SJSA1 (cell line): ENCODE data around the gene NDFIP2. TPM values are rescaled to one million over a fixed set of nuclear protein-coding genes. Genes with fewer than 3 reads are reported as not detected.

Experiments used
- DNase-seq, 2 experiments: peaks; one replicate each; pipeline ENCODE4 v3.0.0-alpha.2; 2015 to 2020; ENCODE audit warnings: low spot score in 2 of 2, low read depth in 1 of 2
- H3K27ac ChIP-seq: fragments of 250-450 bp; sonication (Bioruptor Pico); 2 replicates; pipeline ENCODE4 v1.5.1; 2020; ENCODE audit warnings: mild to moderate bottlenecking, moderate library complexity
- H3K27me3 ChIP-seq: fragments of 250-450 bp; sonication (Bioruptor Pico); replicated peaks from 2 replicates; pipeline ENCODE4 v1.5.1; 2020; ENCODE audit warnings: mild to moderate bottlenecking, moderate library complexity
- H3K36me3 ChIP-seq: fragments of 250-450 bp; sonication (Bioruptor Pico); 2 replicates; pipeline ENCODE4 v1.5.1; 2020; ENCODE audit warnings: mild to moderate bottlenecking
- H3K4me1 ChIP-seq: fragments of 250-450 bp; sonication (Bioruptor Pico); replicated peaks from 2 replicates; pipeline ENCODE4 v1.6.1; 2021; ENCODE audit warnings: mild to moderate bottlenecking
- H3K4me3 ChIP-seq: fragments of 250-450 bp; sonication (Bioruptor Pico); 2 replicates; pipeline ENCODE4 v1.5.1; 2020; ENCODE audit warnings: mild to moderate bottlenecking
- H3K9me3 ChIP-seq: fragments of 250-450 bp; sonication (Bioruptor Pico); replicated peaks from 2 replicates; pipeline ENCODE4 v1.5.1; 2020; ENCODE audit warnings: mild to moderate bottlenecking
- total RNA-seq: library from RNA; depleted of rRNA; stranded (reverse); fragments of >200 nt; shearing (Covaris generic); gene quantifications from 2 replicates; pipeline ENCODE4 v1.2.3, GENCODE V29; 2014; rRNA removed

The NDFIP2 gene, protein sequence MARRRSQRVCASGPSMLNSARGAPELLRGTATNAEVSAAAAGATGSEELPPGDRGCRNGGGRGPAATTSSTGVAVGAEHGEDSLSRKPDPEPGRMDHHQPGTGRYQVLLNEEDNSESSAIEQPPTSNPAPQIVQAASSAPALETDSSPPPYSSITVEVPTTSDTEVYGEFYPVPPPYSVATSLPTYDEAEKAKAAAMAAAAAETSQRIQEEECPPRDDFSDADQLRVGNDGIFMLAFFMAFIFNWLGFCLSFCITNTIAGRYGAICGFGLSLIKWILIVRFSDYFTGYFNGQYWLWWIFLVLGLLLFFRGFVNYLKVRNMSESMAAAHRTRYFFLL
- 80.0 and 110 TPM in 2 replicates for total RNA-seq

- peak within 1 kb of the TSS; percentile 55 for H3K27ac ChIP-seq
- H3K4me1 ChIP-seq: peaks cover 39% of the 10 kb centered on the region
- H3K36me3 ChIP-seq: peaks cover 9% of the 10 kb centered on the region
- H3K9me3 ChIP-seq: no peaks in the 10 kb centered on the region
- peak within 1 kb of the TSS; percentile 70 for H3K4me3 ChIP-seq
- H3K27me3 ChIP-seq: no peaks in the 10 kb centered on the region
- DNase-seq: peak; percentile 86 to 87
Measured at GRCh38 chr13:79480954-79481684, at the start of gene NDFIP2. Gene NDFIP2, plus strand, starts transcription at chr13:79481155. Its CDS starts 49 bp downstream, at chr13:79481204.

DNA sequence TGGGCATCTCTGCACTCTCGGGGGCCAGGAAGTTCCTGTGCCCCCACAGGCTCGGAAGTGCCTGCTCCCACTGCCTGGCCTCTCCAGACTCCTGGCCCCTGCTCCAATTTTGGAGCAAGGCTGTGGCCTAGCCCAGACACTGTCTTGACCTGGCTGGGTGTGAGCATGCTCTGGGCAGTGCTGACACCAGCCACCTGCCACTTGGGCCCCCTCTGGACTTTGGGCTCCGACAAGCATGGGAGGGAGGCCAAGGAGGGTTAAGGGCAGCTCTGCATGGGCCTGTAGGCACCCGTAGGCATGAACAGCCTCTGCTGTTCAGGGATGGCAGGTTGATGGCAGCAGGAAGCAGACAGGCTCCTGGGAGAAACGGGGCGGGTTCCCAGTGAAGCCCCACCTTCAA lies 48.9 kb upstream of the NDFIP2 start:
- Histone ChIP-seq H3K36me3 (no peaks in the 10 kb centered on the region), H3K27ac (no peak overlapping the region), H3K4me3 (no peak overlapping the region), H3K4me1 (peaks cover 24% of the 10 kb centered on the region), H3K9me3 (no peaks in the 10 kb centered on the region), H3K27me3 (no peaks in the 10 kb centered on the region)
- DNase-seq: no peak

GRCh38 chr13:79432992-79433391 lies 48.0 kb upstream of the NDFIP2 start:
- H3K4me3 ChIP-seq: no peak overlapping the region
- peaks cover 24% of the 10 kb centered on the region for H3K4me1 ChIP-seq
- no peaks in the 10 kb centered on the region for H3K27me3 ChIP-seq
- no peaks in the 10 kb centered on the region for H3K9me3 ChIP-seq
- H3K36me3 ChIP-seq: no peaks in the 10 kb centered on the region
- no peak for DNase-seq
- no peak overlapping the region for H3K27ac ChIP-seq

DNA sequence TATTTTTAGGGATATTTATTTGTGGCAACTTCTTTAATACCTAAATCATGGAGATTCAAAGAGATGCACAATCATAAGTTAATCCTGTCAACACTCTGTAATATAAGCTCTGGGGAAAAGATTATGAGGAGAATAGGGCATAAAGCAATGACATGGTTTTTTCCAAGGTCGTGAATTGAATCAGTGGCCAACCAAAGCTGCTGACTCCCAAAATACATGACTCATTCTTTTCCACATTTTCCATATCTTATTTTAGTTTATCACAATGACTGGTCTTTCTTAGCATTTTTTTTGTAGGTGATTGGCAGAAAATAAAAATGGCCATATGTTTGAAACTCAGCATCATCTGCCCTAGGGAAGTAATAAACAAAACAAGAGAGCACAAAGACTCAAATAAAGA lies 46.4 kb upstream of the NDFIP2 start:
- H3K4me3 ChIP-seq: no peak overlapping the region

DNA sequence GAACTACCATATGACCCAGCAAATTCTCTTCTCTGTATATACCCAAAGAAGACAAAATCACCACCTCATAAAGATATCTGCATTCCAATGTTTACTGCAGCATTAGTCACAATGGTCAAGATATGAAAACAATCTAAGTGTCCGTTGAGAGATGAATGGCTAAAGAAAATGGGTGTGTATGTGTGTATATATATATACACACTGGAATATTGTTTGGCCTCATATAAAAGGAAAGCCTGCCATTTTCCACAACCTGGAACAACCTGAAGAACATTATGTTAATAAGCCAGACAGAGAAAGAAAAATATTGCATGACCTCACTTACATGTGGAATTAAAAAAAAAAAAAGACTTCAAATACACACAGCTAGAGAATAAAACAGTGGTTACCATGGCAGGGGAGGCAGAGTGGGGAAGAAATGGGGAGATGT lies 45.4 kb upstream of the NDFIP2 start:
- H3K27ac ChIP-seq: peak overlapping the region; percentile 77
- peak in 1 of 2 experiments; percentile 86 for DNase-seq
- no peak overlapping the region for H3K4me3 ChIP-seq

More for the DNA sequence above, 46.4 kb upstream of the NDFIP2 start:
- Histone ChIP-seq H3K9me3 (no peaks in the 10 kb centered on the region), H3K36me3 (no peaks in the 10 kb centered on the region), H3K27ac (peak overlapping the region; percentile 77), H3K4me1 (peaks cover 24% of the 10 kb centered on the region), H3K27me3 (no peaks in the 10 kb centered on the region)
- DNase-seq: peak in 1 of 2 experiments; percentile 35

GRCh38 chr13:79439275-79439674 lies 41.7 kb upstream of the NDFIP2 start:
- Histone ChIP-seq H3K9me3 (no peaks in the 10 kb centered on the region), H3K36me3 (no peaks in the 10 kb centered on the region), H3K4me3 (no peak overlapping the region), H3K27me3 (no peaks in the 10 kb centered on the region), H3K27ac (no peak overlapping the region), H3K4me1 (peaks cover 43% of the 10 kb centered on the region)
- DNase-seq: no peak

More for the DNA sequence above, 45.4 kb upstream of the NDFIP2 start:
- no peaks in the 10 kb centered on the region for H3K36me3 ChIP-seq
- H3K9me3 ChIP-seq: no peaks in the 10 kb centered on the region
- peaks cover 24% of the 10 kb centered on the region for H3K4me1 ChIP-seq
- H3K27me3 ChIP-seq: no peaks in the 10 kb centered on the region

DNA sequence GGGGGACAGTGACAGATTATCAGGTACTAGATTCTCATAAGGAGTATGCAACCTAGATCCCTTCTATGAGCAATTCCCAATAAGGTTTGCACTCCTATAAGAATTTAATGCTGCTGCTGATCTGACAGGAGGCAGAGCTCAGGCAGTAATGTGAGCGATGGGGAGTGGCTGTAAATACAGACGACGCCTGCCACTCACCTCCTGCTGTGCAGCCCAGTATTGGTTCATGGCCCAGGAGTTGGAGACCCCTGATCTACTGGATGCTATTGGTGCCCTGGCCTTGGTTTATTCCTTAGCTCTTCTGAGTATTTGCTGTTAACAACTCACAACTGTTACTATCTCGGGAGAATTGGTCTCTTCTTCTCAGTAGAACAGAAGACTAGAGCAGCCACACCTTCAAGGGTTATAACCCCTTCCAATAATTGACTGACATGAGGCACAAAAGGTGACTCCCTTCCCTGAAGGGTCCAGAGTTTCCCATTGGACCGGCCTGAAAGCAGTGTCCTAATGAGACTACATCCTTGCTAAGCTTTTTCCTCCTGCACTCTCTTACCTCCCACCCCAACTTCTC lies 39.9 kb upstream of the NDFIP2 start:
- H3K27ac ChIP-seq: peak overlapping the region; percentile 81
- no peaks in the 10 kb centered on the region for H3K36me3 ChIP-seq
- H3K4me1 ChIP-seq: peaks cover 25% of the 10 kb centered on the region
- no peak for DNase-seq
- no peaks in the 10 kb centered on the region for H3K27me3 ChIP-seq
- H3K4me3 ChIP-seq: no peak overlapping the region
- H3K9me3 ChIP-seq: no peaks in the 10 kb centered on the region

DNA sequence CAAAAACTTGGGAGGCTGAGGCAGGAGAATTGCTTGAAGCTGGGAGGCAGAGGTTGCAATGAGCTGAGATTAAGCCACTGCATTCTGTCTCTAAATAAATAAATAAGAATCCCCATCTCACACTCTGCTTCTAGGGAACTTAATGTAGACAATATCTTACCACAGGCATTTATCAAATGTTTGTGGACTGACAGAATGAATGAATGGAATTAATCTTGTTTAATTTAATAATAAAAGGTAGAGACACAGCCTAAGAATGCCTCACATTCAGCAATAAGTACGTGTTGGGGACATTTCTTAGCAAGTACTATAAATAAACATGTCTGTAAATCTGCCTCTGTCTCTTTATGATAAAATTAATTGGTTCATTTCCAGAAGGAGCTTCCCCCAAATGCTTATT lies 38.7 kb upstream of the NDFIP2 start:
- DNase-seq: peak in 1 of 2 experiments; percentile 77
- Histone ChIP-seq H3K27me3 (no peaks in the 10 kb centered on the region), H3K27ac (peak overlapping the region; percentile 81), H3K4me1 (peaks cover 22% of the 10 kb centered on the region), H3K9me3 (no peaks in the 10 kb centered on the region), H3K4me3 (no peak overlapping the region), H3K36me3 (no peaks in the 10 kb centered on the region)

GRCh38 chr13:79442706-79443105 lies 38.2 kb upstream of the NDFIP2 start:
- H3K27me3 ChIP-seq: no peaks in the 10 kb centered on the region
- no peaks in the 10 kb centered on the region for H3K36me3 ChIP-seq
- H3K4me1 ChIP-seq: peaks cover 22% of the 10 kb centered on the region
- DNase-seq: no peak
- H3K27ac ChIP-seq: peak overlapping the region; percentile 81
- no peaks in the 10 kb centered on the region for H3K9me3 ChIP-seq
- no peak overlapping the region for H3K4me3 ChIP-seq

DNA sequence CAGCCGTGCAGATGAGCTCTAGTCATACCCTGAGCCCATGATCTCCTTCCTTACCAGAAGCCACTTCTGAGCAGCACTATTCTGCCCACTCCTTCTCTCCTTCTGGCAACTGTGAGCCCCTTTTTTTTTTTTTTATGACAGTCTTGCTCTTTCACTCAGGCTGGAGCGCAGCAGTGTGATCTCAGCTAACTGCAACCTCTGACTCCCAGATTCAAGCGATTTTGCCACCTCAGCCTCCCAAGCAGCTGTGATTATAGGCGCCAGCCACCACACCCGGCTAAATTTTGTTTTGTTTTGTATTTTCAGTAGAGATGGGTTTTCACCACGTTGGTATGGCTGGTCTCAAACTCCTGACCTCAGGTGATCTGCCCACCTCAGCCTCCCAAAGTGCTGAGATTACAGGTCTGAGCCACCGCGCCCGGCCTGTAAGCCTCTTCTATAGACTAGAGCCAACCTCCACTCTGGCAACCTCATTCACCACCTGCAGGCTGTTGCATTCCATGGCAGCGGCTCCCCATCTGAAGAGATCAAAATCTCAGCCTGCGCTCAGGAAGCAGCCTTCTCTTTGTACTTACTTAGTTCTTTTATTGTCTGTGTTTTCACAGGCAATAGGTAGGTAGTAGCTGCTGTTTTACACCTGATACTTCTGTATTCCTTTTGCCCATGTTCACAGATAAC lies 34.8 kb upstream of the NDFIP2 start:
- no peak for DNase-seq

GRCh38 chr13:79447141-79447540 lies 33.8 kb upstream of the NDFIP2 start:
- no peaks in the 10 kb centered on the region for H3K9me3 ChIP-seq
- H3K27ac ChIP-seq: no peak overlapping the region
- H3K4me3 ChIP-seq: no peak overlapping the region
- no peak for DNase-seq
- H3K36me3 ChIP-seq: no peaks in the 10 kb centered on the region
- H3K27me3 ChIP-seq: no peaks in the 10 kb centered on the region
- H3K4me1 ChIP-seq: peaks cover 18% of the 10 kb centered on the region

More for the DNA sequence above, 34.8 kb upstream of the NDFIP2 start:
- H3K4me1 ChIP-seq: peaks cover 20% of the 10 kb centered on the region
- no peaks in the 10 kb centered on the region for H3K36me3 ChIP-seq
- H3K27me3 ChIP-seq: no peaks in the 10 kb centered on the region
- no peaks in the 10 kb centered on the region for H3K9me3 ChIP-seq
- H3K4me3 ChIP-seq: no peak overlapping the region
- no peak overlapping the region for H3K27ac ChIP-seq

DNA sequence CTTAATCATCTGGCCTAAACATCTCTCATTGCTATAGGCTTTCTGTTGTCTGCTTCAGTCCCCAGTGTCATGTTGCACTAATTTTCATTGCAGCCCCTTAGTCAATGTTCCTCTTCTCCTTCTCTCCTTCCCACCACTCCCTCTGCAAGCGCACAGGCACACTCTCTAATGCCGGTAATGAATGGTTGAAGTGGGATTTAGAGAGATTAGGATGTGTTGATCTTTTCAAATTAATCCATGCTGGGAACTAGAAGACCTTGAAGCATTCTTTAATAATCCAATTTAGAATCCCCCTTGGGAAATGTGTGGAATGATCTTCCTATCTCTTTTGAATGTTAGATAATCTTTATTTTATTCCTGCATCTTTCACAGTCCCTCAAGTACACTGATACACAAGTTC lies 33.2 kb upstream of the NDFIP2 start:
- H3K36me3 ChIP-seq: no peaks in the 10 kb centered on the region
- no peaks in the 10 kb centered on the region for H3K9me3 ChIP-seq
- H3K27ac ChIP-seq: no peak overlapping the region
- peaks cover 19% of the 10 kb centered on the region for H3K4me1 ChIP-seq
- no peak for DNase-seq
- H3K27me3 ChIP-seq: no peaks in the 10 kb centered on the region
- H3K4me3 ChIP-seq: no peak overlapping the region

DNA sequence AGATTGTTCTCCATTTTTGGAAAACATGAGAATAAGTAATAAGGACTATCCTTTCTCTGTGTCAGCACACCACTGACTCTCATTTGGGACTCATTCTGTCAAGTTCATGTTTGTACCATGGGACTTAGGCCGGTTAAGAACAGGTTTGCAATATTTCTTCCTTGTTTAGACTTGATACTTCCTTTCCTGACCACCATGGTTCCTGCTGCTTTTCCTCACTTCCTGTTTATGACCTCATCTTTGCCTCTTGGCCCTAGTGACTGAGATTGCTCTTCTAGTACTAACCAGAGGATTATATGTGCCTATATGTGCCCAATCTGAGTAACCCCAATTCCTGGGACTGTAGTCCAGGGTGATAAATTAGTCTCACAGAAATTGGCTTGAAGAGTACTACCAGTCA lies 32.5 kb upstream of the NDFIP2 start:
- Histone ChIP-seq H3K27me3 (no peaks in the 10 kb centered on the region), H3K4me3 (no peak overlapping the region), H3K36me3 (no peaks in the 10 kb centered on the region), H3K9me3 (no peaks in the 10 kb centered on the region), H3K27ac (no peak overlapping the region), H3K4me1 (peaks cover 16% of the 10 kb centered on the region)
- no peak for DNase-seq
